Measurements from ENCODE around the gene ARVCF. TPM values are rescaled to one million over a fixed set of nuclear protein-coding genes. Genes with fewer than 3 reads are reported as not detected.

ARVCF gene
- total RNA-seq, 4 donors from 2014 or later, result 31.1 to 55.8 (median 44.6) TPM

GRCh38 chr22:20032407-20032991 lies 15.9 kb upstream of the ARVCF start:
- peaks cover 7 to 30% (median 22%) of the 10 kb centered on the region in 4 donors for H3K36me3 ChIP-seq
- no peaks in the 10 kb centered on the region for H3K9me3 ChIP-seq
- H3K27ac ChIP-seq (replicated peaks in 1 of 4), result no peak overlapping the region
- H3K4me3 ChIP-seq, result no peak overlapping the region
- H3K27me3 ChIP-seq, result no peaks in the 10 kb centered on the region
- no peak for DNase-seq (ENCODE audit: extremely low spot score)
- TF ChIP-seq CTCF (IDR thresholded peaks at IDR 0.05) (no peak), POLR2A (IDR thresholded peaks at IDR 0.05; ENCODE audit: low read depth) (no peak), POLR2AphosphoS5 (IDR thresholded peaks at IDR 0.05) (no peak), EP300 (IDR thresholded peaks at IDR 0.05) (no peak)
- peaks cover 22 to 62% (median 44%) of the 10 kb centered on the region in 4 donors for H3K4me1 ChIP-seq
- 90% methylated on average over 5 of the region's 7 CpGs for WGBS
- intact Hi-C loops (cut with DNase I), result no loop called here

- no peaks in the 10 kb centered on the region for H3K27me3 ChIP-seq
- H3K27ac ChIP-seq (replicated peaks in 1 of 4), result no peak overlapping the region
- no peaks in the 10 kb centered on the region for H3K9me3 ChIP-seq
- DNase-seq (ENCODE audit: extremely low spot score), result no peak
- H3K4me1 ChIP-seq, result peaks cover 22 to 62% (median 44%) of the 10 kb centered on the region in 4 donors
- peaks cover 3 to 28% (median 16%) of the 10 kb centered on the region in 4 donors for H3K36me3 ChIP-seq
- H3K4me3 ChIP-seq, result no peak overlapping the region
- 94% methylated on average over 16 of the region's 16 CpGs for WGBS
- TF ChIP-seq CTCF (IDR thresholded peaks at IDR 0.05) (no peak), EP300 (IDR thresholded peaks at IDR 0.05) (no peak), POLR2A (IDR thresholded peaks at IDR 0.05; ENCODE audit: low read depth) (no peak), POLR2AphosphoS5 (IDR thresholded peaks at IDR 0.05) (no peak)
- intact Hi-C loops (cut with DNase I), result no loop called here
These were observed 15.2 kb upstream of the ARVCF start for GRCh38 chr22:20031732-20032406.

- H3K36me3 ChIP-seq, result peaks cover 0 to 22% (median 10%) of the 10 kb centered on the region in 4 donors
- DNase-seq (ENCODE audit: extremely low spot score), result no peak
- H3K9me3 ChIP-seq, result no peaks in the 10 kb centered on the region
- no peak overlapping the region for H3K4me3 ChIP-seq
- WGBS, result 87% methylated on average over 9 of the region's 9 CpGs
- TF ChIP-seq CTCF (IDR thresholded peaks at IDR 0.05), result no peak
- TF ChIP-seq POLR2A (IDR thresholded peaks at IDR 0.05; ENCODE audit: low read depth), result no peak
- no peak for TF ChIP-seq POLR2AphosphoS5 (IDR thresholded peaks at IDR 0.05)
- no peak for TF ChIP-seq EP300 (IDR thresholded peaks at IDR 0.05)
- intact Hi-C loops (cut with DNase I), result no loop called here
- no peak overlapping the region for H3K27ac ChIP-seq (replicated peaks in 1 of 4)
- H3K27me3 ChIP-seq, result no peaks in the 10 kb centered on the region
- H3K4me1 ChIP-seq, result peaks cover 22 to 69% (median 40%) of the 10 kb centered on the region in 4 donors
These were observed 13.1 kb upstream of the ARVCF start for GRCh38 chr22:20029550-20030225.

- Histone ChIP-seq H3K27ac (replicated peaks in 1 of 4) (no peak overlapping the region), H3K36me3 (peaks cover 0 to 22% (median 13%) of the 10 kb centered on the region in 4 donors), H3K9me3 (no peaks in the 10 kb centered on the region), H3K27me3 (no peaks in the 10 kb centered on the region), H3K4me3 (no peak overlapping the region), H3K4me1 (peaks cover 22 to 72% (median 39%) of the 10 kb centered on the region in 4 donors)
- DNase-seq (ENCODE audit: extremely low spot score), result no peak
- 76% methylated on average over 15 of the region's 16 CpGs for WGBS
- TF ChIP-seq CTCF (IDR thresholded peaks at IDR 0.05) (no peak), POLR2A (IDR thresholded peaks at IDR 0.05; ENCODE audit: low read depth) (no peak), EP300 (IDR thresholded peaks at IDR 0.05) (no peak), POLR2AphosphoS5 (IDR thresholded peaks at IDR 0.05) (no peak)
- intact Hi-C loops (cut with DNase I), result no loop called here
These were observed 12.4 kb upstream of the ARVCF start for GRCh38 chr22:20028855-20029549.

Measured in esophagus muscularis mucosa (tissue), 4 donors.